H1 (cell line): ENCODE measurements around the gene CUBN. TPM values are rescaled to one million over a fixed set of nuclear protein-coding genes. Genes with fewer than 3 reads are reported as not detected.

Experiments used
- CTCF ChIA-PET: fragments of 300-600 bp; sonication (Branson Sonifier 250); formaldehyde crosslinking; loops from one replicate; lab custom pipeline; 2021; ENCODE audit not compliant: partially characterized antibody; lab: Charles Lee
- POLR2A ChIA-PET: fragments of 300-600 bp; sonication (Branson Sonifier 250); formaldehyde crosslinking; loops from one replicate; lab custom pipeline; 2021; ENCODE audit warnings: inconsistent platforms; ENCODE audit not compliant: partially characterized antibody; lab: Charles Lee
- DNase-seq, 2 experiments: peaks; one replicate each; pipeline versions ENCODE4 v3.0.0 to v3.0.0-alpha.2; 2010 to 2022; ENCODE audit warnings: low spot score in 2 of 2, low read depth in 1 of 2, mixed read lengths in 1 of 2
- FAIRE-seq: peaks from 2 replicates; lab custom pipeline; 2011; peaks lifted over from hg19 to GRCh38; lab: Jason Lieb, UNC
- H2AFZ ChIP-seq: 2 replicates; pipeline ENCODE4 v1.8.1; 2012; ENCODE audit warnings: low read length, inconsistent platforms
- H2AK5ac ChIP-seq: 2 replicates; pipeline ENCODE4 v1.6.1; 2013; ENCODE audit warnings: low read depth, low read length
- H2BK120ac ChIP-seq: replicated peaks from 2 replicates; pipeline ENCODE3; 2013; ENCODE audit warnings: low read depth, low read length, inconsistent platforms
- H2BK12ac ChIP-seq: 2 replicates; pipeline ENCODE4 v1.6.1; 2013; ENCODE audit warnings: low read depth, low read length
- H2BK15ac ChIP-seq: 2 replicates; pipeline ENCODE4 v1.6.1; 2013; ENCODE audit warnings: low read length
- H2BK20ac ChIP-seq: 2 replicates; pipeline ENCODE4 v1.6.1; 2013; ENCODE audit warnings: low read length
- H2BK5ac ChIP-seq: 2 replicates; pipeline ENCODE4 v1.6.1; 2013; ENCODE audit warnings: low read depth, low read length
- H3K14ac ChIP-seq: 2 replicates; pipeline ENCODE4 v1.6.1; 2013; ENCODE audit warnings: inconsistent platforms; ENCODE audit not compliant: insufficient read length
- H3K18ac ChIP-seq: 2 replicates; pipeline ENCODE4 v1.6.1; 2013; ENCODE audit warnings: low read length; ENCODE audit errors: extremely low read depth
- H3K23ac ChIP-seq: 2 replicates; pipeline ENCODE4 v1.6.1; 2013; ENCODE audit warnings: inconsistent platforms; ENCODE audit not compliant: insufficient read length
- H3K23me2 ChIP-seq: 2 replicates; pipeline ENCODE4 v1.6.1; 2013; ENCODE audit warnings: low read depth, low read length
- H3K27ac ChIP-seq: 2 replicates; pipeline ENCODE4 v1.6.1; 2011; ENCODE audit warnings: low read depth, low read length, inconsistent platforms
- H3K27me3 ChIP-seq, 4 experiments: replicated peaks in 1 of 4; 1 replicate in 1 of 4; 2 replicates in 3 of 4; pipeline versions ENCODE4 v1.6.1 to v1.8.1; 2011 to 2013; ENCODE audit warnings: low read length in 3 of 4, mild to moderate bottlenecking in 3 of 4, inconsistent platforms in 2 of 4, mixed read lengths in 2 of 4, moderate library complexity in 1 of 4; ENCODE audit not compliant: control insufficient read depth in 3 of 4, insufficient read depth in 3 of 4; ENCODE audit errors: extremely low read depth in 1 of 4
- H3K36me3 ChIP-seq, 4 experiments: 2 replicates each; pipeline versions ENCODE4 v1.6.1 to v1.8.1; 2011 to 2013; ENCODE audit warnings: mild to moderate bottlenecking in 4 of 4, low read length in 3 of 4, moderate library complexity in 2 of 4, control low read depth in 1 of 4, inconsistent platforms in 1 of 4; ENCODE audit not compliant: insufficient read depth in 4 of 4, control insufficient read depth in 2 of 4
- H3K4ac ChIP-seq: replicated peaks from 2 replicates; pipeline ENCODE3; 2013; ENCODE audit warnings: low read length, low read depth, mixed read lengths, inconsistent platforms; ENCODE audit not compliant: insufficient read length
- H3K4me1 ChIP-seq, 4 experiments: replicated peaks in 1 of 4; 1 replicate in 1 of 4; 2 replicates in 3 of 4; pipeline versions ENCODE4 v1.6.1 to v1.8.1; 2011 to 2013; ENCODE audit warnings: low read length in 3 of 4, inconsistent platforms in 2 of 4, mixed read lengths in 1 of 4; ENCODE audit not compliant: insufficient read depth in 4 of 4, control insufficient read depth in 3 of 4
- H3K4me2 ChIP-seq, 2 experiments: 2 replicates each; pipeline versions ENCODE4 v1.6.1 to v1.8.1; 2011 to 2013; ENCODE audit warnings: low read depth in 2 of 2, low read length in 2 of 2, control low read depth in 1 of 2, inconsistent platforms in 1 of 2, mild to moderate bottlenecking in 1 of 2; ENCODE audit not compliant: insufficient read depth in 1 of 2
- H3K4me3 ChIP-seq, 4 experiments: fragments of 200-600, 300-600 bp in 1 of 4; sonication (generic), shearing (Covaris generic), sonication (Bioruptor Twin) in 1 of 4; 2 replicates each; pipeline versions ENCODE4 v1.5.1 to v1.8.1; 2011 to 2016; ENCODE audit warnings: low read length in 4 of 4, low read depth in 3 of 4, control low read depth in 2 of 4, inconsistent platforms in 2 of 4, mild to moderate bottlenecking in 2 of 4, mixed read lengths in 1 of 4, moderate library complexity in 1 of 4; ENCODE audit not compliant: insufficient read depth in 2 of 4; ENCODE audit errors: extremely low read depth in 1 of 4
- H3K56ac ChIP-seq: replicated peaks from 2 replicates; pipeline ENCODE3; 2013; ENCODE audit warnings: low read depth, mild to moderate bottlenecking, mixed read lengths, low read length, inconsistent platforms; ENCODE audit not compliant: insufficient read length
- H3K79me1 ChIP-seq: 2 replicates; pipeline ENCODE4 v1.6.1; 2013; ENCODE audit warnings: low read depth, low read length, control low read depth
- H3K79me2 ChIP-seq, 2 experiments: 2 replicates each; pipeline versions ENCODE4 v1.6.1 to v1.8.1; 2012 to 2013; ENCODE audit warnings: low read length in 2 of 2, mild to moderate bottlenecking in 2 of 2, inconsistent platforms in 1 of 2; ENCODE audit not compliant: insufficient read depth in 2 of 2, control insufficient read depth in 1 of 2
- H3K9ac ChIP-seq, 4 experiments: replicated peaks in 1 of 4; 1 replicate in 1 of 4; 2 replicates in 3 of 4; pipeline versions ENCODE4 v1.6.1 to v1.8.1; 2011 to 2013; ENCODE audit warnings: low read depth in 3 of 4, low read length in 3 of 4, control low read depth in 2 of 4, mild to moderate bottlenecking in 2 of 4, moderate library complexity in 2 of 4, inconsistent platforms in 1 of 4; ENCODE audit errors: extremely low read depth in 1 of 4
- H3K9me3 ChIP-seq, 2 experiments: 2 replicates each; pipeline versions ENCODE4 v1.6.1 to v1.8.1; 2012 to 2013; ENCODE audit warnings: mild to moderate bottlenecking in 2 of 2, moderate library complexity in 2 of 2, control low read depth in 1 of 2, inconsistent platforms in 1 of 2, low read depth in 1 of 2, low read length in 1 of 2, mixed read lengths in 1 of 2; ENCODE audit not compliant: insufficient read depth in 2 of 2
- H4K20me1 ChIP-seq, 2 experiments: replicated peaks in 1 of 2; 2 replicates each; pipeline versions ENCODE3 to v1.8.1; 2011 to 2013; ENCODE audit warnings: inconsistent platforms in 2 of 2, low read length in 2 of 2, mild to moderate bottlenecking in 1 of 2; ENCODE audit not compliant: insufficient read depth in 2 of 2, control insufficient read depth in 1 of 2
- H4K5ac ChIP-seq: 2 replicates; pipeline ENCODE4 v1.6.1; 2013; ENCODE audit warnings: low read length, low read depth, mixed read lengths, inconsistent platforms; ENCODE audit not compliant: insufficient read length
- H4K8ac ChIP-seq: 2 replicates; pipeline ENCODE4 v1.8.0; 2013; ENCODE audit warnings: mild to moderate bottlenecking, moderate library complexity, low read length, inconsistent platforms; ENCODE audit not compliant: insufficient read depth; ENCODE audit errors: extremely low read depth
- H4K91ac ChIP-seq: replicated peaks from 2 replicates; pipeline ENCODE3; 2013; ENCODE audit warnings: low read length, mixed read lengths, inconsistent platforms; ENCODE audit not compliant: insufficient read length
- ATF3 ChIP-seq: IDR thresholded peaks from 2 replicates; pipeline ENCODE4 v1.6.1; 2011; ENCODE audit warnings: low read depth, mild to moderate bottlenecking, low read length; ENCODE audit not compliant: insufficient read depth
- BRCA1 ChIP-seq: IDR thresholded peaks from 2 replicates; pipeline ENCODE4 v1.6.1; 2012; ENCODE audit warnings: low read depth, low read length, improper control_type of control experiment
- HDAC6 ChIP-seq: IDR thresholded peaks from one replicate; pipeline ENCODE4 v1.7.1; 2012; ENCODE audit warnings: low read depth, mild to moderate bottlenecking, inconsistent platforms, low read length, moderate library complexity
- MAFK ChIP-seq: IDR thresholded peaks from 2 replicates; pipeline ENCODE4 v1.6.1; 2012; ENCODE audit warnings: low read depth, mild to moderate bottlenecking, improper control_type of control experiment, low read length
- POU5F1 ChIP-seq: IDR thresholded peaks from 2 replicates; pipeline ENCODE4 v1.6.1; 2011; ENCODE audit warnings: low read depth, mild to moderate bottlenecking, low read length, moderate library complexity
- RBBP5 ChIP-seq: IDR thresholded peaks from 2 replicates; pipeline ENCODE4 v1.7.1; 2012; ENCODE audit warnings: low read depth, mild to moderate bottlenecking, inconsistent platforms, low read length, moderate library complexity, borderline replicate concordance
- TAF1 ChIP-seq: IDR thresholded peaks from 2 replicates; pipeline ENCODE4 v1.6.1; 2011; ENCODE audit warnings: mild to moderate bottlenecking, low read depth, low read length
- WGBS, 2 experiments: shearing (Covaris generic) in 1 of 2; methylation state at CpG; one replicate each; pipeline versions ENCODE4 v1.1.6 to v1.1.7; 2013 to 2015; ENCODE audit warnings: low lambda C conversion rate in 2 of 2, mixed read lengths in 2 of 2, inconsistent platforms in 1 of 2, low coverage in 1 of 2, missing lambda C conversion rate in 1 of 2; ENCODE audit not compliant: insufficient replicate concordance in 2 of 2, insufficient coverage in 1 of 2, insufficient read length in 1 of 2; ENCODE audit errors: extremely low coverage in 1 of 2, missing lambda C conversion rate in 1 of 2; 5-methylcytosine and 5-hydroxymethylcytosine counted together
- polyA plus RNA-seq, 7 experiments: library from polyadenylated mRNA; depleted of rRNA in 3 of 7; stranded (reverse) in 5 of 7; unstranded in 2 of 7; fragments of >200 nt in 5 of 7; fragments of 200-250 nt in 2 of 7; gene quantifications; 1 replicate in 5 of 7; 2 replicates in 1 of 7; 4 replicates in 1 of 7; pipeline versions ENCODE4 v1.2.1 to v1.2.3, GENCODE V29; 2011 to 2013; ENCODE audit warnings: missing spikeins in 2 of 7, mixed read lengths in 2 of 7
- total RNA-seq: library from RNA; stranded (reverse); fragmentation: NEBNext Ultra II Directional; extraction: Animal tissue kit (Norgen Biotek cat#: 25700); gene quantifications from 2 replicates; pipeline ENCODE4 v1.2.1, GENCODE V29; 2021

Gene CUBN
- total and polyA plus RNA-seq, 2 of the 8 experiments (the other 6 are each of a cell fraction or from before 2014, with no cell fraction given): 0.04 to 0.08 TPM

GRCh38 chr10:17023386-17024298 lies 106.0 kb downstream of the CUBN start:
- no peaks in the 10 kb centered on the region for H3K79me1 ChIP-seq
- 60% methylated on average over 13 of the region's 13 CpGs; no CpG with 5 or more reads in 1 of the 2 experiments for WGBS, 2 experiments
- TF ChIP-seq TAF1: no peak
- no peak for TF ChIP-seq ATF3
- no peak for TF ChIP-seq RBBP5
- TF ChIP-seq POU5F1: no peak
- no peak for TF ChIP-seq HDAC6
- no peak for TF ChIP-seq BRCA1
- TF ChIP-seq MAFK: no peak

More at GRCh38 chr10:17023386-17024298, 106.0 kb downstream of the CUBN start:
- no peaks in the 10 kb centered on the region for H3K9me3 ChIP-seq
- H3K4me1 ChIP-seq: peaks cover 6 to 14% (median 13%) of the 10 kb centered on the region in 4 experiments
- ChIA-PET POLR2A (interaction anchor here (0.6 to 1.7 kb wide), 3 partner anchors 19 to 878 kb away, joined by 3 to 5 read pairs (median 5); no protein-coding TSS in a partner anchor), CTCF (interaction anchor here (0.6 to 1.1 kb wide), 2 partner anchors 58 to 158 kb away, joined by 3 to 4 read pairs; no protein-coding TSS in a partner anchor)
- no peak overlapping the region for H2AFZ ChIP-seq
- no peak overlapping the region for H2BK120ac ChIP-seq
- peak overlapping the region in 1 of 2 experiments; percentile 20; a peak in 1 of 4 replicates for H3K4me2 ChIP-seq
- H3K23me2 ChIP-seq: no peaks in the 10 kb centered on the region
- no peaks in the 10 kb centered on the region for H4K20me1 ChIP-seq
- H3K36me3 ChIP-seq: no peaks in the 10 kb centered on the region
- no peak overlapping the region for H2BK5ac ChIP-seq
- H3K4me3 ChIP-seq: no peak overlapping the region
- no peak overlapping the region for H2BK15ac ChIP-seq
- no peak overlapping the region for H3K23ac ChIP-seq
- H2AK5ac ChIP-seq: no peak overlapping the region
- H3K27me3 ChIP-seq: no peaks in the 10 kb centered on the region
- no peak overlapping the region for H4K8ac ChIP-seq
- H3K56ac ChIP-seq: no peak overlapping the region
- no peak overlapping the region for H3K4ac ChIP-seq
- no peak overlapping the region for H2BK12ac ChIP-seq
- DNase-seq: no peak
- H4K91ac ChIP-seq: no peak overlapping the region
- H3K79me2 ChIP-seq: no peaks in the 10 kb centered on the region
- FAIRE-seq: no peak
- no peak overlapping the region for H3K27ac ChIP-seq
- H3K9ac ChIP-seq: no peak overlapping the region
- H4K5ac ChIP-seq: no peak overlapping the region
- no peak overlapping the region for H2BK20ac ChIP-seq
- H3K18ac ChIP-seq: 0 out of 2 replicates have a peak overlapping the region, but pooled peaks have one; percentile 9
- H3K14ac ChIP-seq: no peak overlapping the region
